ENCODE results near the gene JAZF1.

GRCh38 chr7:28116041-28116440 is 64.6 kb downstream of the JAZF1 start:
- TF ChIP-seq EZH2 (IDR thresholded peaks at IDR 0.05; ENCODE audit: insufficient read depth, poor library complexity, severe bottlenecking) (no peak), EZH2phosphoT487 (IDR thresholded peaks at IDR 0.05; ENCODE audit: insufficient read depth, low read depth) (no peak)

All from GM23248 (cell line).